ENCODE measurements around the gene PIEZO1. TPM values are rescaled to one million over a fixed set of nuclear protein-coding genes. Genes with fewer than 3 reads are reported as not detected.

The PIEZO1 gene
- polyA plus RNA-seq, 1 of the 3 experiments (the other 2 are of a cell fraction), result 184 TPM

DNA sequence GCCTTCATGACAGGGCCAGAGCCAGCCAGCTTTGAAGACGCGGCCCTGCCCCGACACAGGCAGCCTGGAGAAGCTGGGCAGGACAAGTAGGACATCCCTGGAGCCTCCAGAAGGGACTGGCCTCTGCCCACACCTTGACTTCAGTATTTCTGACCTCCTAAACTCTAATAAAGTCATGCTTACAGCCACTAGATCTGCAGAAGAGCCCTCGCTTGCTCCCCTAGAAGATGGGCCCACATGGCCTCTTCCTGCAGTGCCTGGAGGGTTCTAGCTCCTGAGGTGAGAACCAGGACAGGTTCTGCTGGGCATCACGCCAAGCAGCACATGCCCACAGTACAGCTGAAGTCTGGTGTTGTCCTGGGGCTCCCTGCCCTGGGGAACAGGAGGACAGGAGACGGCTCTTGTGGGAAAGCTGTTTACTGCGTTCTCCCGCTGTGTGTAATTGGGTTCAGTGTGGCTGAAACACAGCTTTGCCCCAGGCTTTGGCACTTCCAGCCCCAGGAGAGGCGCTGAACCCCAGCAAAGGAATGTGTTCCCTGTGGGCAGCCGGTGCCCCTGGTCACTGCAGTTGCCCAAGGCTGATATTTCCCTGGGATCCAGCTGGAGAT is 24.2 kb upstream of the PIEZO1 start:
- Histone ChIP-seq H3K9me3 (no peaks in the 10 kb centered on the region), H3K36me3 (replicated peaks in 1 of 2; ENCODE audit: control insufficient read depth in 1 of 2, insufficient read depth in 2 of 2, low read length in 1 of 2) (peaks cover 0 to 32% of the 10 kb centered on the region in 2 experiments), H3K27me3 (ENCODE audit: insufficient read depth) (no peaks in the 10 kb centered on the region), H3K4me1 (ENCODE audit: control insufficient read depth in 1 of 2, insufficient read depth in 2 of 2, low read depth in 1 of 2, low read length in 1 of 2) (peaks cover 10 to 34% of the 10 kb centered on the region in 2 experiments; a peak in 2 of 4 replicates), H3K4me2 (no peak overlapping the region), H3K27ac (ENCODE audit: low read depth in 2 of 2, low read length in 1 of 2) (no peak overlapping the region; a peak in 1 of 4 replicates), H3K4me3 (ENCODE audit: low read depth in 2 of 2, low read length in 1 of 2) (no peak overlapping the region), H3K79me2 (ENCODE audit: insufficient read depth) (peaks cover 25% of the 10 kb centered on the region), H3K9ac (no peak overlapping the region), H3F3A (replicated peaks; ENCODE audit: insufficient read depth) (peaks cover 25% of the 10 kb centered on the region), H2AFZ (ENCODE audit: low read depth) (no peak overlapping the region), H4K20me1 (ENCODE audit: insufficient read depth) (peaks cover 25% of the 10 kb centered on the region), H3K9me2 (no peaks in the 10 kb centered on the region)
- DNase-seq, result no peak
- POLR2A ChIA-PET, result interaction anchor here (0.9 kb wide), 1 partner anchor 17 kb away, joined by 4 read pairs; no protein-coding TSS in a partner anchor
- CTCF ChIA-PET, result interaction anchor here (0.9 to 9.1 kb wide), 5 partner anchors 8 to 360 kb away, joined by 3 to 82 read pairs (median 5); partner anchors contain the start of genes CDH15, GALNS and TRAPPC2L
- no peak for TF ChIP-seq FOSL2 (IDR thresholded peaks at IDR 0.05; ENCODE audit: borderline replicate concordance, low read depth)
- 92% methylated on average over 4 of the region's 10 CpGs for WGBS (ENCODE audit: low lambda C conversion rate)

DNA sequence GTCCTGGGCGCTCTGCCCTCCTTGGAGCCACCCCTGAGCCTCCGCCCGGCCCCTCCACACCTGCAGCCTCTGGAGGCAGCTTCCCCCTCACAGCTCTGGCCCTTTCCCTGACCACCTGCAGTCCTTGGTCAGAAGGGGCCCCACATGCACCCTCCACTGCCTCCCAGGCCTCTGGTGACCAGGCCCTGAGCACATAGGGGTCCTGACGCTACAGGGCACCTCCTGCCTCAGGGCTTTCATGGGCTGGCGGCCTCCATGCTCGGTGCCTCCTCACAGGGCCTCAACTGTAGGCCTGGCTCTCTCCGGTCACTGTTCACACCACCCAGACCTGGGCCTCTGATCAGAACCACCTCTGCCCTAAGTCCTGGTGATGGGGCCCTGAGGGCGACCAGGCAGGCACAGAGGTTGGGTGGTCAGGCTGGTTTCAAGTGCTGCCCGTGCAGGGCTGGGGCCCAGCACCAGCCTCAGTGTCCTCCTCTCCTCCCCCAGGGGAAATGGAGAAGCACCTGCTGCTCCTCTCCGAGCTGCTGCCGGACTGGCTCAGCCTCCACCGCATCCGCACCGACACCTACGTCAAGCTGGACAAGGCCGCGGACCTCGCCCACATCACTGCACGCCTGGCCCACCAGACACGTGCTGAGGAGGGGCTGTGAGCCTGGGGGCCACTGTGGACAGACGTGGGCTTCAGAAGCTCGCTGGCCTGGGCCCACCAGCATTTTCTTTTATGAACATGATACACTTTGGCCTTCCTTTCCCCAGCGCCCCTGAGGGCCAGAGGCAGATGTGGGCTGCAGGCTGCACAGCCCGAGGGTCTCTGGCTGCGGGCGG is 22.8 kb upstream of the PIEZO1 start:
- Histone ChIP-seq H3K9me3 (no peaks in the 10 kb centered on the region), H3K4me3 (ENCODE audit: low read depth in 2 of 2, low read length in 1 of 2) (no peak overlapping the region), H3K4me2 (no peak overlapping the region), H3K4me1 (ENCODE audit: control insufficient read depth in 1 of 2, insufficient read depth in 2 of 2, low read depth in 1 of 2, low read length in 1 of 2) (peaks cover 10 to 34% of the 10 kb centered on the region in 2 experiments; a peak in 2 of 4 replicates), H3K36me3 (replicated peaks in 1 of 2; ENCODE audit: control insufficient read depth in 1 of 2, insufficient read depth in 2 of 2, low read length in 1 of 2) (peaks cover 0 to 32% of the 10 kb centered on the region in 2 experiments), H3K79me2 (ENCODE audit: insufficient read depth) (peaks cover 32% of the 10 kb centered on the region), H3K27ac (ENCODE audit: low read depth in 2 of 2, low read length in 1 of 2) (no peak overlapping the region), H3K27me3 (ENCODE audit: insufficient read depth) (no peaks in the 10 kb centered on the region), H3F3A (replicated peaks; ENCODE audit: insufficient read depth) (peaks cover 23% of the 10 kb centered on the region), H4K20me1 (ENCODE audit: insufficient read depth) (peaks cover 25% of the 10 kb centered on the region), H2AFZ (ENCODE audit: low read depth) (no peak overlapping the region), H3K9ac (no peak overlapping the region), H3K9me2 (no peaks in the 10 kb centered on the region)
- no peak for TF ChIP-seq RCOR1 (IDR thresholded peaks at IDR 0.05; ENCODE audit: low read length)
- TF ChIP-seq, protein P1, sequence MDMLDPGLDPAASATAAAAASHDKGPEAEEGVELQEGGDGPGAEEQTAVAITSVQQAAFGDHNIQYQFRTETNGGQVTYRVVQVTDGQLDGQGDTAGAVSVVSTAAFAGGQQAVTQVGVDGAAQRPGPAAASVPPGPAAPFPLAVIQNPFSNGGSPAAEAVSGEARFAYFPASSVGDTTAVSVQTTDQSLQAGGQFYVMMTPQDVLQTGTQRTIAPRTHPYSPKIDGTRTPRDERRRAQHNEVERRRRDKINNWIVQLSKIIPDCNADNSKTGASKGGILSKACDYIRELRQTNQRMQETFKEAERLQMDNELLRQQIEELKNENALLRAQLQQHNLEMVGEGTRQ (IDR thresholded peaks at IDR 0.05; ENCODE audit: borderline replicate concordance, low read depth, low read length), result no peak
- no peak for TF ChIP-seq TEAD4 (IDR thresholded peaks at IDR 0.05; ENCODE audit: borderline replicate concordance, insufficient read depth)
- no peak for TF ChIP-seq FOXJ3 (CRISPR knock-in tag; IDR thresholded peaks at IDR 0.05)
- no peak for TF ChIP-seq SIN3A (IDR thresholded peaks at IDR 0.05; ENCODE audit: borderline replicate concordance, low read depth, low read length)
- ChIA-PET POLR2A (no interaction called here), CTCF (interaction anchor here (1.3 to 2.0 kb wide), 2 partner anchors 8 to 50 kb away, joined by 5 to 12 read pairs; partner anchors contain the start of genes GALNS and TRAPPC2L)
- 94% methylated on average over 20 of the region's 26 CpGs for WGBS (ENCODE audit: low lambda C conversion rate)
- no peak for DNase-seq

DNA sequence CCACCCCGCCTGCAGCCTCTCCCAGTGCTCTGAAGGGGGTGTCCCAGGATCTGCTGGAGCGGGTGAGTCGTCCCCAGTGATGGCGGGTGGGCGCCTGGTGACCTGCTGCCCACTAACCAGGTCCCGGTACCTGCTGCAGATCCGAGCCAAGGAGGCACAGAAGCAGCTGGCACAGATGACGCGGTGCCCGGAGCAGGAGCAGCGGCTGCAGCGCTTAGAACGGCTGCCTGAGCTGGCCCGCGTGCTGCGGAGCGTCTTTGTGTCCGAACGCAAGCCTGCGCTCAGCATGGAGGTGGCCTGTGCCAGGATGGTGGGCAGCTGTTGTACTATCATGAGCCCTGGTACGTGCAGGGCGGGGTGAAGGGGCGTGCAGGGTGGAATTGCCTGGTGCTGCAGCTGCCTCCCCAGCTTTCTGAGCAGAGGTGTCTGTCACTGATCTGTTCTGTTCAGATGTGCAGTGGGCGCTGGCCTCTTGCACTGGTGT is 22.2 kb upstream of the PIEZO1 start:
- H3F3A ChIP-seq (replicated peaks; ENCODE audit: insufficient read depth), result peaks cover 18% of the 10 kb centered on the region
- H3K27me3 ChIP-seq (ENCODE audit: insufficient read depth), result no peaks in the 10 kb centered on the region
- H3K4me1 ChIP-seq (ENCODE audit: control insufficient read depth in 1 of 2, insufficient read depth in 2 of 2, low read depth in 1 of 2, low read length in 1 of 2), result peaks cover 10 to 33% of the 10 kb centered on the region in 2 experiments; a peak in 2 of 4 replicates
- H3K4me2 ChIP-seq, result no peak overlapping the region
- no peak overlapping the region for H3K27ac ChIP-seq (ENCODE audit: low read depth in 2 of 2, low read length in 1 of 2)
- no peak for DNase-seq
- ChIA-PET CTCF (interaction anchor here (2.0 kb wide), 1 partner anchor 9 kb away, joined by 12 read pairs; no protein-coding TSS in a partner anchor), POLR2A (no interaction called here)
- peaks cover 25% of the 10 kb centered on the region for H4K20me1 ChIP-seq (ENCODE audit: insufficient read depth)
- no peaks in the 10 kb centered on the region for H3K9me2 ChIP-seq
- no peak overlapping the region for H3K4me3 ChIP-seq (ENCODE audit: low read depth in 2 of 2, low read length in 1 of 2)
- no peaks in the 10 kb centered on the region for H3K9me3 ChIP-seq
- whole genome bisulfite sequencing (ENCODE audit: low lambda C conversion rate), result 100% methylated on average over 12 of the region's 24 CpGs
- peaks cover 36% of the 10 kb centered on the region for H3K79me2 ChIP-seq (ENCODE audit: insufficient read depth)
- no peak overlapping the region for H3K9ac ChIP-seq
- peaks cover 0 to 32% of the 10 kb centered on the region in 2 experiments for H3K36me3 ChIP-seq (replicated peaks in 1 of 2; ENCODE audit: control insufficient read depth in 1 of 2, insufficient read depth in 2 of 2, low read length in 1 of 2)
- no peak overlapping the region for H2AFZ ChIP-seq (ENCODE audit: low read depth)
- no peak for TF ChIP-seq EP300 (IDR thresholded peaks at IDR 0.05; ENCODE audit: borderline replicate concordance in 1 of 2, low read depth in 1 of 2, low read length in 1 of 2)
- no peak for TF ChIP-seq MAX (IDR thresholded peaks at IDR 0.05; ENCODE audit: low read depth)
- TF ChIP-seq ZBTB33 (IDR thresholded peaks at IDR 0.05; ENCODE audit: borderline replicate concordance, low read depth), result no peak
- TF ChIP-seq CHD2 (IDR thresholded peaks at IDR 0.05; ENCODE audit: low read length, partially characterized antibody), result no peak
- TF ChIP-seq YY1 (IDR thresholded peaks at IDR 0.05; ENCODE audit: low read depth), result no peak
- TF ChIP-seq, protein P1 (IDR thresholded peaks at IDR 0.05; ENCODE audit: borderline replicate concordance, low read depth, low read length), result no peak
- TF ChIP-seq TAF1 (IDR thresholded peaks at IDR 0.05; ENCODE audit: borderline replicate concordance, low read depth, low read length), result no peak

Data from SK-N-SH (cell line).